ENCODE data around the gene DGCR6.

GRCh38 chr22:18925368-18926064 lies 19.4 kb downstream of the DGCR6 start:
- TF ChIP-seq POLR2A (IDR thresholded peaks at IDR 0.05; ENCODE audit: low read depth, low read length), result no peak
- TF ChIP-seq TAF1 (IDR thresholded peaks at IDR 0.05; ENCODE audit: borderline replicate concordance, low read depth, low read length), result no peak
- TF ChIP-seq POLR2AphosphoS5 (IDR thresholded peaks at IDR 0.05; ENCODE audit: low read depth, low read length), result no peak

All from GM12892 (cell line).